GM23248 (cell line): ENCODE results near the gene MATN4. TPM values are rescaled to one million over a fixed set of nuclear protein-coding genes. Genes with fewer than 3 reads are reported as not detected.

ENCODE experiments used
- DNase-seq: peaks from one replicate; pipeline ENCODE4 v3.0.0-alpha.2; 2015
- H2AFZ ChIP-seq: fragments of 200-600 bp; sonication (generic); 2 replicates; pipeline ENCODE4 v1.6.1; 2016; ENCODE audit warnings: antibody characterized with exemption
- H3F3A ChIP-seq: fragments of 200-600 bp; sonication (generic); 2 replicates; pipeline ENCODE4 v1.6.1; 2016; ENCODE audit warnings: mild to moderate bottlenecking, antibody characterized with exemption, mixed run types; ENCODE audit not compliant: insufficient read depth
- H3K27ac ChIP-seq: fragments of 200-600 bp; sonication (generic); 2 replicates; pipeline ENCODE4 v1.5.1; 2016; ENCODE audit warnings: mild to moderate bottlenecking
- H3K27me3 ChIP-seq: fragments of 200-600 bp; sonication (generic); replicated peaks from 2 replicates; pipeline ENCODE4 v1.6.1; 2016; ENCODE audit warnings: mild to moderate bottlenecking; ENCODE audit not compliant: insufficient read depth
- H3K36me3 ChIP-seq: fragments of 200-600 bp; sonication (generic); 2 replicates; pipeline ENCODE4 v1.6.1; 2016; ENCODE audit warnings: low read depth, mild to moderate bottlenecking
- H3K4me1 ChIP-seq: fragments of 200-600 bp; sonication (generic); 2 replicates; pipeline ENCODE4 v1.6.1; 2016; ENCODE audit warnings: mild to moderate bottlenecking; ENCODE audit not compliant: insufficient read depth
- H3K4me2 ChIP-seq: fragments of 200-600 bp; sonication (generic); one replicate; pipeline ENCODE4 v1.6.1; 2016; ENCODE audit warnings: mild to moderate bottlenecking; ENCODE audit not compliant: unreplicated experiment
- H3K4me3 ChIP-seq: fragments of 200-600 bp; sonication (generic); 2 replicates; pipeline ENCODE4 v1.5.1; 2016; ENCODE audit warnings: mild to moderate bottlenecking
- H3K79me2 ChIP-seq: fragments of 200-600 bp; sonication (generic); 2 replicates; pipeline ENCODE4 v1.6.1; 2016; ENCODE audit warnings: mild to moderate bottlenecking; ENCODE audit not compliant: insufficient read depth
- H3K9ac ChIP-seq: fragments of 200-600 bp; sonication (generic); 2 replicates; pipeline ENCODE4 v1.6.1; 2016; ENCODE audit warnings: mild to moderate bottlenecking
- H3K9me2 ChIP-seq: fragments of 200-600 bp; sonication (generic); 2 replicates; pipeline ENCODE4 v1.6.1; 2016; ENCODE audit warnings: mixed run types, mild to moderate bottlenecking, moderate library complexity; ENCODE audit not compliant: insufficient read depth
- H3K9me3 ChIP-seq: fragments of 200-600 bp; sonication (generic); one replicate; pipeline ENCODE4 v1.6.1; 2017; ENCODE audit warnings: low read depth
- H4K20me1 ChIP-seq: fragments of 200-600 bp; sonication (generic); 2 replicates; pipeline ENCODE4 v1.6.0; 2016; ENCODE audit not compliant: insufficient read depth
- EZH2 ChIP-seq: fragments of 200-600 bp; sonication (generic); IDR thresholded peaks from 2 replicates; pipeline ENCODE4 v1.6.1; 2018; ENCODE audit warnings: antibody characterized with exemption, mild to moderate bottlenecking; ENCODE audit not compliant: insufficient read depth, poor library complexity, severe bottlenecking
- EZH2phosphoT487 ChIP-seq: fragments of 200-600 bp; sonication (generic); IDR thresholded peaks from 2 replicates; pipeline ENCODE4 v1.6.1; 2018; ENCODE audit warnings: antibody characterized with exemption, moderate library complexity, mild to moderate bottlenecking, low read depth; ENCODE audit not compliant: insufficient read depth
- WGBS, 2 experiments: methylation state at CpG; one replicate each; pipeline ENCODE4 v1.1.6; 2015 to 2017; ENCODE audit warnings: low lambda C conversion rate in 2 of 2, low coverage in 1 of 2; ENCODE audit errors: missing lambda C conversion rate in 2 of 2; 5-methylcytosine and 5-hydroxymethylcytosine counted together
- in situ Hi-C: fragments of 300-500 bp; cut with MboI; formaldehyde crosslinking; loops from 2 replicates; pipeline ENCODE4 v1.15.0; 2020
- polyA plus RNA-seq: library from polyadenylated mRNA; unstranded; fragments of >200 nt; fragmentation: Nextera tagmentation; extraction: Ambion mirVana; gene quantifications from 2 replicates; pipeline ENCODE4 v1.2.1, GENCODE V29; 2016
- total RNA-seq: library from RNA; depleted of rRNA; stranded (reverse); fragments of >200 nt; shearing (Covaris generic); gene quantifications from 2 replicates; pipeline ENCODE4 v1.2.3, GENCODE V29; 2014

Gene MATN4
- total and polyA plus RNA-seq, 2 experiments from 2014 or later, result not detected

DNA sequence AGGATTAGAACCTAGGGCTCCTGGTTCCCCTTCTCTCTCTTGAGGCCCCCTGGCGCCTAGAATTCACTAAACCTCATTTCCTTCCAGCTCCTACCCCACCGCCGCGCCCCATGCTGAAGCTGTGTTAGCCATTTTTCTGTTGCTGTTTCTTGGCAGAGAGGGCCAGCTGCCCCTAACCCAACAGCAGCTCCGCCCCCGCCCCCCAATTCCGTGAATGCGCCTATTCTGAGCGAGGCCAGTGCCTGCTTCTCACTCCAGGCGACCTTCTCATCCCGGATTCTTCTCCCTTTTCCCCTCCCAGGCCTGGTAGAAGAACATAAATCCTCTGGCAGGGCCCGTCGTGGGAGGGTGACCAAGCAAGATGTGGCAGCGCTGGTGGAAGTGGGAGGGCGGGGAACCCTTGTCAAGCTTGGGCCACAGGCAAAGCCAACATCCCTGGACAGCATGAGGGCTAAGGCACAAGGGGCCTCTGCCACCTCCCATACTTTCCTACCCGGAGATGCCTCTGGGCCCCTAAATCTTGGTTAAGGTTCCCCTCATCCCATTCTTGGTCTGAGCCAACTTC lies 941 bp downstream of the MATN4 start:
- peaks cover 14% of the 10 kb centered on the region for H3K27me3 ChIP-seq
- H2AFZ ChIP-seq, result no peak overlapping the region
- in situ Hi-C loops, result loop anchor here (10.0 kb wide), 1 partner anchor 468 kb away; no protein-coding TSS in a partner anchor
- no peaks in the 10 kb centered on the region for H3F3A ChIP-seq
- H4K20me1 ChIP-seq, result no peaks in the 10 kb centered on the region
- H3K79me2 ChIP-seq, result no peaks in the 10 kb centered on the region
- no peak overlapping the region for H3K27ac ChIP-seq
- no peak overlapping the region for H3K4me3 ChIP-seq
- H3K4me1 ChIP-seq, result no peaks in the 10 kb centered on the region
- H3K9ac ChIP-seq, result no peak overlapping the region
- no peaks in the 10 kb centered on the region for H3K36me3 ChIP-seq
- H3K4me2 ChIP-seq, result no peak overlapping the region
- no peaks in the 10 kb centered on the region for H3K9me3 ChIP-seq
- no peaks in the 10 kb centered on the region for H3K9me2 ChIP-seq
- 16 to 20% methylated on average over 7 to 16 of the region's 16 CpGs for WGBS, 2 experiments
- DNase-seq, result no peak
- no peak for TF ChIP-seq EZH2phosphoT487
- no peak for TF ChIP-seq EZH2

DNA sequence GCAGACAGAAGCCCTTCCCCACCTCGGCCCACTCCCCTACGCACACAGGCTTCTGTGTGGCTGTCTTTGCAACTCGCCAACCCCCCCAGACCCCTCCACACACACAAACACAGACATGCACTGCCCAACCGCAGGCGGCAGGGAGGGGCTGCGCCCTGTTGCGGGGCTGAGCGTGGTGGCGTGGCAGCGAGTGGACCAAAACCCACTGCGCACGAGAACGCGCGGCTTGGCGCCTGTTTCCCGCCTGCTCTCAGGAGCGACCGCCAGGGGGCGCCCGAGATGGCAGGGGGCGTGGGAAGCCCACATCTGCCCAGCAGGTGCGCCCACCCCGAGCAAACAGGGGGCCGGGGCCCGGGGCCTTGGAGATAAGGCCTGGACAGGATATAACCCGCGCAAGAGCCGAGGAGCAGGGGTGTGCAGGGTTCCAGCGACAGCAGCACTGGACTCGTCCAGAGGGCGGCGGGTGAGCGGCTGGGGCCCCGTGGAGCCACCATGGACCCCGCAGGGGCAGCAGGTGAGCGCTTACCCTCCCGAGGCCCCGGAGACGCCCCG lies 1.6 kb downstream of the MATN4 start, which contains the start of gene RBPJL:
Gene RBPJL (plus strand): TSS at position 410 of the 552 bp plus-strand sequence. CDS start 83 bp downstream, at position 493.
- no peaks in the 10 kb centered on the region for H3K9me3 ChIP-seq
- in situ Hi-C loops, result loop anchor here (10.0 kb wide), 1 partner anchor 468 kb away; no protein-coding TSS in a partner anchor
- peaks cover 14% of the 10 kb centered on the region for H3K27me3 ChIP-seq
- TF ChIP-seq EZH2, result no peak
- TF ChIP-seq EZH2phosphoT487, result no peak
- no peaks in the 10 kb centered on the region for H3K79me2 ChIP-seq
- H3K9me2 ChIP-seq, result no peaks in the 10 kb centered on the region
- no peaks in the 10 kb centered on the region for H4K20me1 ChIP-seq
- H3K4me3 ChIP-seq, result no peak within 1 kb of the TSS
- H3K36me3 ChIP-seq, result no peaks in the 10 kb centered on the region
- no peaks in the 10 kb centered on the region for H3K4me1 ChIP-seq
- H3F3A ChIP-seq, result no peaks in the 10 kb centered on the region
- no peak within 1 kb of the TSS for H3K9ac ChIP-seq
- peak; percentile 37 for DNase-seq
- no peak within 1 kb of the TSS for H3K27ac ChIP-seq
- no peak within 1 kb of the TSS for H2AFZ ChIP-seq
- WGBS, 2 experiments, result 18 to 35% methylated on average over 29 to 31 of the region's 41 CpGs
- H3K4me2 ChIP-seq, result no peak within 1 kb of the TSS

DNA sequence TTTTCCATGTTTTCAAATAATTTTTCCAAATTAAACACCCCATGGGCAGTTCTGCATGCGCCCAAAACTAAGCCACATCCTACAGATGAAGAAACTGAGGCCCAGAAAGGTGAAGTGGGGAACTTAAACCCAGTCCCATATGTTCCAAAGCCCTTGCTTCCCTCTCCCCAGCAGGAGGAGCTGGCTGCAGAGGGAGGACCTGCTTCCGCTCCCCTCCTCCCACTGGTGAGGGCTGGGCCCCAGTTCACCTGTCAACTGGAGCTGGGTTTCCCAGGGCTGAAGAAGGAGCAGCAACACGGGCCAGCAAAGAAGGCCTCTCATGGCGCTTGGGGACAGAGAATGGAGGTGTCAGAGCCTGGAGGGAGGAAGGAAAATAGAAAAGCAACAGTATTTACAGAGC lies 2.8 kb downstream of the MATN4 start:
- Histone ChIP-seq H3F3A (no peaks in the 10 kb centered on the region), H2AFZ (no peak overlapping the region), H3K9me3 (no peaks in the 10 kb centered on the region), H3K27me3 (peaks cover 14% of the 10 kb centered on the region), H3K4me1 (no peaks in the 10 kb centered on the region), H3K27ac (no peak overlapping the region), H3K4me3 (no peak overlapping the region), H3K9me2 (no peaks in the 10 kb centered on the region), H3K4me2 (no peak overlapping the region), H3K79me2 (no peaks in the 10 kb centered on the region), H4K20me1 (no peaks in the 10 kb centered on the region), H3K9ac (no peak overlapping the region), H3K36me3 (no peaks in the 10 kb centered on the region)
- TF ChIP-seq EZH2phosphoT487, result no peak
- TF ChIP-seq EZH2, result no peak
- DNase-seq, result no peak
- in situ Hi-C loops, result loop anchor here (10.0 kb wide), 1 partner anchor 470 kb away; no protein-coding TSS in a partner anchor
- WGBS, 2 experiments, result 73 to 86% methylated on average over 4 of the region's 4 CpGs

DNA sequence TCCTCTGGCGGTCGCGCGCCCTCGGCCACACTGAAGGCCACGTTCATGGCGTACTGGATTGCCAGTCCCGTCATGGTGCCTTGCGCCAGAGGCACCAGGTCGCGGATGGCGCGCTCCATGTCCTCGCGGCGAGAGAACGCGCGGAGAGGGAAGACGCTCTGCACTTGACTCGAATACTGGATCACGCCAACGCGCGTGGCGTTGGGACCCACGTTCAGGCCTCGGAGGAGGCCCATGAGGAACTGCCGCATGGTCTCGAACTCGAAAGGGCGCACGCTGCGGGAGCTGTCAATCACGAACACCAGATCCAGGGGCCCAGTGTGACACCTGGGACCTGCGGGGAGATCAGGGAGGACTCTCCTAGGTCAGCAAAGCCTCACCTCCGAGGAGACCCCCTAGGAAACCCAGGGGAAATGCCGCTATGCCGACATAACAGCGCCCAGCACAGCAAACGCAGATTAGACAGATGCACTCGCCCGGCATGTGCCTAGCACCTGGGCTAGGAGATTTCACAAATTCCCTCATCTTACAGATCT lies 3.6 kb downstream of the MATN4 start:
- no peaks in the 10 kb centered on the region for H4K20me1 ChIP-seq
- no peaks in the 10 kb centered on the region for H3K36me3 ChIP-seq
- H3K9me2 ChIP-seq, result no peaks in the 10 kb centered on the region
- no peak overlapping the region for H2AFZ ChIP-seq
- no peak for TF ChIP-seq EZH2phosphoT487
- no peak for TF ChIP-seq EZH2
- 90% methylated on average over 39 to 43 of the region's 43 CpGs for WGBS, 2 experiments
- H3K9me3 ChIP-seq, result no peaks in the 10 kb centered on the region
- no peaks in the 10 kb centered on the region for H3K79me2 ChIP-seq
- DNase-seq, result no peak
- H3K27me3 ChIP-seq, result peaks cover 14% of the 10 kb centered on the region
- no peaks in the 10 kb centered on the region for H3K4me1 ChIP-seq
- H3K9ac ChIP-seq, result no peak overlapping the region
- H3F3A ChIP-seq, result no peaks in the 10 kb centered on the region
- no peak overlapping the region for H3K27ac ChIP-seq
- H3K4me3 ChIP-seq, result no peak overlapping the region
- H3K4me2 ChIP-seq, result no peak overlapping the region
- in situ Hi-C loops, result loop anchor here (10.0 kb wide), 1 partner anchor 470 kb away; no protein-coding TSS in a partner anchor
